K562 (cell line): ENCODE results near the gene GPR183.

Experiments
- HMGN3 ChIP-seq: IDR thresholded peaks from 2 replicates; pipeline ENCODE4 v1.6.1; 2011; ENCODE audit warnings: borderline replicate concordance, low read depth, mild to moderate bottlenecking, mixed read lengths, low read length; ENCODE audit not compliant: insufficient read length; ENCODE audit errors: extremely low read depth
- SP2 ChIP-seq: IDR thresholded peaks from 2 replicates; pipeline ENCODE4 v1.6.1; 2011; ENCODE audit warnings: mild to moderate bottlenecking, low read depth, low read length, moderate library complexity; ENCODE audit not compliant: poor library complexity, severe bottlenecking; ENCODE audit errors: extremely low read depth
- TF ChIP-seq, protein P1 (sequence below), 2 experiments: IDR thresholded peaks; 2 replicates each; pipeline ENCODE4 v1.6.1; 2012; ENCODE audit warnings: improper control_type of control experiment in 2 of 2, low read depth in 2 of 2, low read length in 2 of 2, borderline replicate concordance in 1 of 2

DNA sequence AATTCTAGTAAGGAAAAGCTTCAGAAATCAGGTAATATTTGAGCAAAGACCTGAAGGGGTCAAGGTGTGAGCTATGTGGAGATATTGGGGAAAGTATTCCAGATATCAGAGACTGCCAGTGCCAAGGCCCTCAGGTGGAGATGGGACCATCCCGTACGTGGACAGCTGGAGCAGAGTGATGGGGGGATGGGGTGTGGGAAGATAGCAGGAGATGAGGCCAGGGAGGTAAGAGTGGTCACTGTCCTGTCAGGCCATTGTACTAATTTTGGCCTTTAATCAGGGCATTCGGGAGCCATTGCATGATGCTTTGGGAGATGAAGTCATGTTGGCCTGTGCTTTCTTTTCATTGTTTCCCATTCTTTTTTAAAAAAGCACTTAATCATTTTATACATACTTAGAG lies 36.0 kb downstream of the GPR183 start:
- TF ChIP-seq SP2 (no peak), HMGN3 (no peak)
- TF ChIP-seq, protein P1, sequence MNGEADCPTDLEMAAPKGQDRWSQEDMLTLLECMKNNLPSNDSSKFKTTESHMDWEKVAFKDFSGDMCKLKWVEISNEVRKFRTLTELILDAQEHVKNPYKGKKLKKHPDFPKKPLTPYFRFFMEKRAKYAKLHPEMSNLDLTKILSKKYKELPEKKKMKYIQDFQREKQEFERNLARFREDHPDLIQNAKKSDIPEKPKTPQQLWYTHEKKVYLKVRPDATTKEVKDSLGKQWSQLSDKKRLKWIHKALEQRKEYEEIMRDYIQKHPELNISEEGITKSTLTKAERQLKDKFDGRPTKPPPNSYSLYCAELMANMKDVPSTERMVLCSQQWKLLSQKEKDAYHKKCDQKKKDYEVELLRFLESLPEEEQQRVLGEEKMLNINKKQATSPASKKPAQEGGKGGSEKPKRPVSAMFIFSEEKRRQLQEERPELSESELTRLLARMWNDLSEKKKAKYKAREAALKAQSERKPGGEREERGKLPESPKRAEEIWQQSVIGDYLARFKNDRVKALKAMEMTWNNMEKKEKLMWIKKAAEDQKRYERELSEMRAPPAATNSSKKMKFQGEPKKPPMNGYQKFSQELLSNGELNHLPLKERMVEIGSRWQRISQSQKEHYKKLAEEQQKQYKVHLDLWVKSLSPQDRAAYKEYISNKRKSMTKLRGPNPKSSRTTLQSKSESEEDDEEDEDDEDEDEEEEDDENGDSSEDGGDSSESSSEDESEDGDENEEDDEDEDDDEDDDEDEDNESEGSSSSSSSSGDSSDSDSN (IDR thresholded peaks at IDR 0.05; ENCODE audit: borderline replicate concordance in 1 of 2, low read depth in 2 of 2, low read length in 2 of 2), result no peak
